Mucosa of stomach (tissue), 1 donor: ENCODE measurements around the gene STX17.

ENCODE experiments used
- H3K27me3 ChIP-seq: one replicate; pipeline ENCODE4 v1.7.0; 2013; ENCODE audit warnings: mild to moderate bottlenecking, low read length; ENCODE audit not compliant: control insufficient read depth, insufficient read depth
- H3K36me3 ChIP-seq: one replicate; pipeline ENCODE4 v1.7.0; 2013; ENCODE audit warnings: low read length; ENCODE audit not compliant: control insufficient read depth, insufficient read depth
- H3K4me1 ChIP-seq: one replicate; pipeline ENCODE4 v1.7.0; 2013; ENCODE audit warnings: mild to moderate bottlenecking, low read length; ENCODE audit not compliant: control insufficient read depth, insufficient read depth
- H3K4me3 ChIP-seq: one replicate; pipeline ENCODE4 v1.7.0; 2013; ENCODE audit warnings: low read length
- H3K9ac ChIP-seq: one replicate; pipeline ENCODE4 v1.7.0; 2013; ENCODE audit warnings: mild to moderate bottlenecking, low read length, moderate library complexity
- H3K9me3 ChIP-seq: one replicate; pipeline ENCODE4 v1.7.0; 2013; ENCODE audit warnings: mild to moderate bottlenecking, low read length, moderate library complexity; ENCODE audit not compliant: control insufficient read depth
- donor health status: Pancreatic carcinoma.

STX17 gene

DNA sequence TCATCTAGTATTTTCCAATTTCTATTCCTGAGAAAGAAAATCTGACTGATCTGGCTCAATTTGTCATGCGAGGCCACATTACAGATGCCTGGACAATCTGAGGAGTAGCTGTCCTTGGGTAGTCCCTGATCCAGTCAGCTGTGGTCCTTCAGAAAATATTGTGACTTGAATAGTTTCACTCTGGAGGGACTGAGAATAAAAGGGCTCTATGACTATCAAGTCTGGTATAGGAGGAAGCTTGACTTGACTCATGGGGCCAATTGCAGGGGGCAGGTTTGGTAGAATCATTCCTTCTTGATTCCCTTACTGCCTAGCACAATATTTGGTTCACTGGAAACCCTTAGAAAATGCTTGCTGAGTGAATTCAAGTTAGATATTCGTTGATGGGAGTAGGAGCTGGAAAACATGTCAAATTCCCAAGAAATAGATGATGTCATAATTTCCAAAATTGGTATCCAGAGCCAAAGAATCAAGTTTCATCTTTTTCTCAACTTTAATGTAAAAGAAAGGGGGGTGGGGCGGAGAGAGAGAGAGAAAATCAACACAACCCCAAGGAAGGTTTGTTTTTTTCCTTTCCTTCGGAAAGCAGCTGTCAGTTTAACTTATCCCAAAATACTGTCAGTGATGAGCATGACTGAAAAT lies 32.4 kb upstream of the STX17 start:
- H3K9me3 ChIP-seq, result no peaks in the 10 kb centered on the region
- H3K36me3 ChIP-seq, result no peaks in the 10 kb centered on the region
- no peak overlapping the region for H3K4me3 ChIP-seq
- no peaks in the 10 kb centered on the region for H3K27me3 ChIP-seq
- H3K4me1 ChIP-seq, result no peaks in the 10 kb centered on the region
- no peak overlapping the region for H3K9ac ChIP-seq

DNA sequence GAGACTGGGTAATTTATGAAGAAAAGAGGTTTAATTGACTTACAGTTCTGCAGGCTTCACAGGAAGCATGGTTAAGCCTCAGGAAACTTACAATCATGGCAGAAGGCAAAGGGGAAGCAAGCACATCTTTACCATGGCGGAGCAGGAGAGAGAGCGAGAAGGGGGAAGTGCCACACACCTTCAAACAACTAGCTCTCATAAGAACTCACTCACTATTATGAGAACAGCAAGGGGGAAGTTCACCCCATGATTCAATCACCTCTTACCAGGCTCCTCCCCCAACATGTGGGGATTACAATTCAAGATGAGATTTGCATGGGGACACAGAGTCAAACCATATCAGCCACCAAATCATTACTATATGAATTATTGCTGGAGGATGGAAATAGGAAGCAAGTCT lies 30.3 kb upstream of the STX17 start:
- H3K4me3 ChIP-seq, result no peak overlapping the region
- no peaks in the 10 kb centered on the region for H3K9me3 ChIP-seq
- H3K4me1 ChIP-seq, result no peaks in the 10 kb centered on the region
- H3K36me3 ChIP-seq, result no peaks in the 10 kb centered on the region
- no peak overlapping the region for H3K9ac ChIP-seq
- no peaks in the 10 kb centered on the region for H3K27me3 ChIP-seq

DNA sequence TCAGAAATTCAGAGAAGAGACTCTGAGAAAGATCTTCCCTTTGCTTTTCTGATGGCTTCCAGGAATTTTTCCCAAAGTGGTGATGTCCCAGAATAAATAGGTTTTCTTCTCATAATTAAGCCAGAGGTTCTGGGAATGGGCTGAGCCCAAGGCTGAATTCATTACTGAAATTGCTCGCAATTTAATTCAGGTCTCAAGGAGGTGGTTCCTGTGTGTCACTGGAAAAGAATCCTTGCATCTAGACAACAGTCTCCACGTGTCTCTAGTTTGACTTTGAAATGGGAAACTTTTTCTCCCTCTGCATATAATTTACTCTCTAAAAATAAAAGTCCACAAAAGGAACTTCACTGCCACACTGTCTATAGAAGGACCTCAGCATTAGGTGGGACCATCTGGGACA lies 27.8 kb upstream of the STX17 start:
- Histone ChIP-seq H3K4me1 (no peaks in the 10 kb centered on the region), H3K27me3 (no peaks in the 10 kb centered on the region), H3K36me3 (no peaks in the 10 kb centered on the region), H3K9ac (no peak overlapping the region), H3K4me3 (no peak overlapping the region), H3K9me3 (no peaks in the 10 kb centered on the region)

DNA sequence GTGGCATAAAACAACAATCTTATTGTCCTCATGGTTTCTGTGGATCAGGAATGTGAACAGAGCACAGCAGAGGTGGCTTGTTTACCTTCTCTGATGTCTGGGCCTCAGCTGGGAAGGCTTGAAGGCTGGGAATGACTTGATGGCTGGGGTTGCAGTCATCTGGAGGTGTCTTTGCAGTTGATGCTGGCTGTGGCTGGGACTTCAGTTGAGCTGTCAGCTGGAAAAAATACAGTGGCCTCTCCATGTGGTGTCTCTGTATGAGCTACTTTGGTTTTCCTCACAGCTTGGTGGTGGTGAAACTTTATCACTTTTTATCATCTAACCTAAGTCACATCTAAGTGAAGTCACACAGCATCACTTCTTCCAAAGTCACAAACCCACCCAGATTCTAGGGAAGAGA lies 24.7 kb upstream of the STX17 start:
- H3K36me3 ChIP-seq, result no peaks in the 10 kb centered on the region
- H3K4me1 ChIP-seq, result no peaks in the 10 kb centered on the region
- no peak overlapping the region for H3K4me3 ChIP-seq
- no peak overlapping the region for H3K9ac ChIP-seq
- no peaks in the 10 kb centered on the region for H3K9me3 ChIP-seq
- H3K27me3 ChIP-seq, result no peaks in the 10 kb centered on the region

DNA sequence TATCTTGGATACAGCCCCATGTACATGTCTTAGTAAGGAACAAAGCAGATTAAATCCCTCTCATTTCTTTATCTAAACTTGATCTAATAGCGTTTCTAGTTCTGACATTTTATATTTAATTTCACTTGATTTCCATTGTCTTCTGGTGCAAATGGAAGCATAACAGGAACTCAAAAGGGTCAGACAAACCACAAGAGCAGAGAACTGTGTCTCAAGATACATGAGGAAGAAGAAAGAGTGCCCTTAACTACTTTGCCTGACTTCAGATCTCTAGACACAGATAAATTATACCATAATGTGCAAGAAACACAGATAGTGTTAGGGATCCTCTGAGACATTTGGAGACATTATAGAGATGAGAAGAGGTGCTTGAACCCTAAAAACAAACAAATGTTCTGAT lies 20.7 kb upstream of the STX17 start:
- Histone ChIP-seq H3K9ac (no peak overlapping the region), H3K9me3 (no peaks in the 10 kb centered on the region), H3K4me1 (no peaks in the 10 kb centered on the region), H3K27me3 (no peaks in the 10 kb centered on the region), H3K36me3 (no peaks in the 10 kb centered on the region), H3K4me3 (no peak overlapping the region)

DNA sequence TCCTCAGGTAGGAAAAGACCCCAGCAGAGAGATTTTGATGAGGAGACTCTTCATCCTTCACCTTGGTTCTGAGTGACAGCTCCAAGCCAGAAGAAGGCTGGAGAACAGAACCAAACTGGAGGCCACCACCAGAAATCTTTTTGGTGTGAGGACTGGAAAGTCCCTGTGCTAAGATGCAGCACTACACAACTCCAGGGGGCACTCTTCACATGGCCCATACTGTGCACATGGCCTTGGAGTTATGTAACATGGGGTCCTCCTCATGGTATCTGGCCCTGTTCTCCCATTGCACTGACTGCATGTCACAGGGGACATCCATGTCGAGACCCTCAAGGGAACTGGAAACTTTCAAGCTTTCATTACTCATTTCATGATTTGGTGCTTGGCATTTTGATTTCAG lies 17.3 kb upstream of the STX17 start:
- Histone ChIP-seq H3K9ac (no peak overlapping the region), H3K27me3 (no peaks in the 10 kb centered on the region), H3K4me3 (no peak overlapping the region), H3K36me3 (no peaks in the 10 kb centered on the region), H3K9me3 (no peaks in the 10 kb centered on the region), H3K4me1 (no peaks in the 10 kb centered on the region)

DNA sequence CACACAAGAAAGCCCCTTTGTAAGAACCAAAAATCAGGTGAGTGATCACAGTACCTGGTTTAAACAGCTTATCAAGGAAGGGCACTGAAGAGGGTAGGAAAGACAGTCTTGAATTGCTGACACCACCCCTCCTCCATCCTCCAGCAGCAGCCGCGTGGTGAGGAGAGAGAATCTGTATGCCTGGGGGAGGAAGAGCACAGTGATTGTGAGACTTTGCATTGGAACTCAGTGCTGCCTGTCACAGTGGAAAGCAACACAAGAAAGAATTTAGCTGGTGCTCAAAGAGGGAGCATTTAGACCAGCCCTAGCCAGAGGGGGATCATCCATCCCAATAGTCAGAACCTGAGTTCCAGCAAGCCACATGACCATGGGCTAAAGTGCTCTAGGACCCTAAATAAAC lies 11.6 kb upstream of the STX17 start:
- no peak overlapping the region for H3K4me3 ChIP-seq
- no peak overlapping the region for H3K9ac ChIP-seq
- H3K9me3 ChIP-seq, result no peaks in the 10 kb centered on the region
- H3K4me1 ChIP-seq, result no peaks in the 10 kb centered on the region
- H3K27me3 ChIP-seq, result no peaks in the 10 kb centered on the region
- H3K36me3 ChIP-seq, result no peaks in the 10 kb centered on the region

DNA sequence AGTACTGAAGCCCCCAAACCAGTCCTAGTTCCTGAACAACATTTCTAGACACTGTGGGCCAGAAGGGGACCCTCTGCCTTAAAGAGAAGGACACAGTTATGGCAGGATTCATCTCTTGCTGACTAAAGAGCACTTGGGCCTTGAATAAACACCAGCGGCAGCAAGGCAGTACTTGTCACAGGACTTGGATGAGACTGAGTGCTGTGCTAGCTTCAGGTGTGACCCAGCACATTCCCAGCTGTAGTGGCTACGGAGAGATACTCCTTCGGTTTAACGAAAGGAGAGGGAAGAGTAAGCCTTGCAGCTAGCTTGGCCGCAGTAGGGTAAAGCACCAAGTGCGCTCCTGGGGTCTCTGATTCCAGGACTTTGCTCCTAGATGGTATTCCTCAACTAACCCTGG lies 10.9 kb upstream of the STX17 start:
- no peak overlapping the region for H3K9ac ChIP-seq
- H3K9me3 ChIP-seq, result no peaks in the 10 kb centered on the region
- H3K4me1 ChIP-seq, result no peaks in the 10 kb centered on the region
- H3K4me3 ChIP-seq, result no peak overlapping the region
- H3K36me3 ChIP-seq, result no peaks in the 10 kb centered on the region
- no peaks in the 10 kb centered on the region for H3K27me3 ChIP-seq

DNA sequence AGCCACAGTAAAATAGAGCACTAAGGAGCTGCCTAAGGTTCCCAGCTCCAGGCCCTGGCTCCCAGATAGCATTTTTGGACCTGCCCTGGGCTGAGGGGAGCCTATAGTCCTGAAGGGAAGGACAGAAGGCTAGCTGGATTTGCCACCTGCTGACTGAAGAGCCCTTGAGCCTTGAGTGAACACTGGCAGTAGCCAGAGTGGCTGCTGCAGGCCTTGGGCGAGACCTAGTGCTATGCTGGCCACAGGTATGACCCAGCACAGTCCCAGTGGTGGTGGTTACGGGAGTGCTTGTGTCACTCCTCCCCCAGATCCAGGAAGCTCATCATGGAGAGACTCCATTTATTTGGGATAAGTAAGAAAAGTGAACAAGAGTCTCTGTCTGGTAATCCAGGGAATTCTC lies 10.3 kb upstream of the STX17 start:
- Histone ChIP-seq H3K9ac (no peak overlapping the region), H3K4me3 (no peak overlapping the region), H3K36me3 (no peaks in the 10 kb centered on the region), H3K27me3 (no peaks in the 10 kb centered on the region), H3K4me1 (no peaks in the 10 kb centered on the region), H3K9me3 (no peaks in the 10 kb centered on the region)

DNA sequence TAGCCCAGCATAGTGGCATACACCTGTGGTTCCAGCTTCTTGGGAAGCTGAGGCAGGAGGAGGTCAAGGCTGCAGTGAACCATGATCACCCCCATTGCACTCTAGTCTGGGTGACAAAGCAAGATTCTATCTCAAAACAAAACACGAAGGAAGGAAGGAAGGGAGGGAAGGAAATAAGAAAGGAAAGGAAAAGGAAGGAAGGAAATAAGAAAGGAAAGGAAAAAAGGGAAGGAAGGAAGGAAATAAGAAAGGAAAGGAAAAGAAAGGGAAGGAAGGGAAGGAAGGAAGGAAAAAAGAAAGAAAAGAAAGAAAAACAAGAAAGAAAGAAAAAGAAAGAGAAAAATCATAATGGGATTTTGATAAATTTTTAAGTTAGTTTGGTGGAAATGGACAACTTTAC lies 3.1 kb upstream of the STX17 start:
- H3K27me3 ChIP-seq, result no peaks in the 10 kb centered on the region
- no peak overlapping the region for H3K9ac ChIP-seq

DNA sequence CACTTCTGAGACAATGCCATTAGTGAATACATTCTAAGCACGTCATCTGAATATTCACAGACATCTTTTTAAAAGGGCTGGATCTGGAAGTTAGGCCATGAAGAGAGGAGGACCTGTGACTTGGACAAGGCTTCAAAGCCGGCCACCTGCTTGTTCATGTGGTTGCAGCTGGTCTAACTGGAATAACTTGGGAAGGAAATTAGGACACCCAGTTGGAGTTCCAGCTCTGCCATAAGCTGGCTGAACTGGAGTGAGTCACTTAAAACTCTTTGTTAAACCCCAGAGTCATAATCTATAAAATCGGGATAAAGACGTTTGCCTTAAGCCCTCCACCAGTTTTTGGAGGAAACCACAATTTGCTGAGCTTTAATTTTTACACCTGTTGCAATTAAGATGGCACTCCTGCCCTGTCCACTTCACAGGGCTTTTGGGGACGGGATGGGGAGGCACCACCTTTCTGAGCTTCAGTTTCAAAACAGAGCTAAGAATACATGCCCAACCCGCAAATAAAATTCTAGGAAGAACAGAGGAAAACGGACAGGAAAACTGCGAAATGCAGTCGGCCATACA lies 536 bp upstream of the STX17 start:
- H3K9me3 ChIP-seq, result no peaks in the 10 kb centered on the region
- H3K27me3 ChIP-seq, result no peaks in the 10 kb centered on the region
- H3K36me3 ChIP-seq, result no peaks in the 10 kb centered on the region
- H3K4me3 ChIP-seq, result peak overlapping the region; percentile 97
- peak overlapping the region; percentile 80 for H3K9ac ChIP-seq
- H3K4me1 ChIP-seq, result no peaks in the 10 kb centered on the region

More for the DNA sequence above, 3.1 kb upstream of the STX17 start:
- Histone ChIP-seq H3K4me3 (no peak overlapping the region), H3K36me3 (no peaks in the 10 kb centered on the region), H3K4me1 (no peaks in the 10 kb centered on the region), H3K9me3 (no peaks in the 10 kb centered on the region)

DNA sequence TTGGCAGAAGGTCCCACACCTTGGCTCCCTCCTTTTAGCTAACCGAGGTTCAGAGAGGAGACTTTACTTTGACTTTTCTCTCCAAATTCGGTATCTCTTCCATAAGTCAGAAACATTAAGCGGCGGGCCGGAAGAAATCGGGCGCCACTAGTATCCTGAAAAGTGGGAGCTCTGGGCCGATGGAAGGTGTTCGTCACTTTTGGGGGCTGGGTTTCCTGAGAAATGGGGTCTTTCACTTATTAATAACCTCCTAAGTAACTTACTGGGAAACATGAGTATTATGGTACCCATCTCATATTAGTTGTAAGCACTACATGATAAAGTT lies 716 bp downstream of the STX17 start:
- Histone ChIP-seq H3K4me3 (peak overlapping the region; percentile 97), H3K4me1 (no peaks in the 10 kb centered on the region)

DNA sequence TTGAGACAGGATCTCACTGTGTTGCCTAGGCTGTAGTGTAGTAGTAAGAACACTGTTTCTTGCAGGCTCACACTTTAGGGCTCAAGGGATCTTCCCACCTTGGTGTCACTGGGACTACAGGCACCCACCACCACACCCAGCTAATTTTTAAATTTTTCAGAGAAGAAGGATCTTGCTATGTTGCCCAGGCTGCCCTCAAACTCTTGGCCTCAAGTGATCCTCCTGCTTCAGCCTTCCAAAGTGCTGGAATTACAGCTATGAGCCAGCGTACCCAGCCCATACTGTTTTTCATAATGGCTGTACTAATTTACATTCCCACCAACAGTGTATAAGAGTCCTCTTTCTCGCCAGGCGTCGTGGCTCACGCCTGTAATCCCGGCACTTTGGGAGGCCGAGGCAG lies 5.1 kb downstream of the STX17 start:
- no peak overlapping the region for H3K4me3 ChIP-seq
- H3K9me3 ChIP-seq, result no peaks in the 10 kb centered on the region
- no peak overlapping the region for H3K9ac ChIP-seq
- no peaks in the 10 kb centered on the region for H3K27me3 ChIP-seq
- no peaks in the 10 kb centered on the region for H3K4me1 ChIP-seq
- H3K36me3 ChIP-seq, result no peaks in the 10 kb centered on the region

More for the DNA sequence above, 716 bp downstream of the STX17 start:
- no peaks in the 10 kb centered on the region for H3K36me3 ChIP-seq
- no peaks in the 10 kb centered on the region for H3K9me3 ChIP-seq
- H3K27me3 ChIP-seq, result no peaks in the 10 kb centered on the region
- H3K9ac ChIP-seq, result peak overlapping the region; percentile 96
